Left ventricle myocardium superior (tissue), 1 donor: ENCODE measurements around the gene CAPSL. TPM values are rescaled to one million over a fixed set of nuclear protein-coding genes. Genes with fewer than 3 reads are reported as not detected.

Experiments
- total RNA-seq: library from RNA; stranded (reverse); fragmentation: NEBNext Ultra II Directional; extraction: Animal tissue kit (Norgen Biotek cat#: 25700); gene quantifications from one replicate; pipeline ENCODE4 v1.2.1, GENCODE V29; 2021
- donor health status: DM: no; HTN: yes; CAD: no; lungs with severe emphysema.

The CAPSL gene
- total RNA-seq, 1 donor from 2014 or later, result not detected

Other genes with a start within 250 kb of the CAPSL start
- 1.5 TPM for gene IL7R, start 81.7 kb downstream of the CAPSL start, total RNA-seq
- gene UGT3A1, start 52.8 kb upstream of the CAPSL start, total RNA-seq, result not detected
- not detected for gene UGT3A2, start 128.3 kb upstream of the CAPSL start, total RNA-seq
- 14.5 TPM for gene LMBRD2, start 213.3 kb upstream of the CAPSL start, total RNA-seq
- 5.4 TPM for gene SKP2, start 213.5 kb upstream of the CAPSL start, total RNA-seq